Common myeloid progenitor, CD34-positive (primary cell): Measurements from ENCODE around the gene SLCO2B1.

Experiments used
- CTCF ChIA-PET: fragments of 350-600 bp; sonication (Branson Sonifier 250); formaldehyde crosslinking; loops from one replicate; lab custom pipeline; 2021; ENCODE audit warnings: antibody characterized with exemption; lab: Charles Lee
- POLR2A ChIA-PET: fragments of 350-600 bp; sonication (Branson Sonifier 250); formaldehyde crosslinking; loops from one replicate; lab custom pipeline; 2021; ENCODE audit warnings: antibody characterized with exemption; lab: Charles Lee
- DNase-seq, 3 donors: peaks; one replicate each; pipeline versions ENCODE4 v3.0.0 to v3.0.0-alpha.2; 2013
- H3K27ac ChIP-seq, 2 experiments: 1 replicate in 1 of 2; 2 replicates in 1 of 2; pipeline ENCODE4 v1.7.0; 2013; ENCODE audit warnings: inconsistent platforms in 2 of 2, low read length in 2 of 2, mild to moderate bottlenecking in 2 of 2, low read depth in 1 of 2, moderate library complexity in 1 of 2; ENCODE audit not compliant: severe bottlenecking in 2 of 2, insufficient read depth in 1 of 2, poor library complexity in 1 of 2
- H3K27me3 ChIP-seq, 5 experiments: replicated peaks in 2 of 5; 1 replicate in 3 of 5; 2 replicates in 2 of 5; pipeline versions ENCODE4 v1.6.1 to v1.7.0; 2013; ENCODE audit warnings: low read length in 4 of 5, mild to moderate bottlenecking in 2 of 5, moderate library complexity in 2 of 5, inconsistent platforms in 1 of 5; ENCODE audit not compliant: insufficient read depth in 5 of 5, control insufficient read depth in 4 of 5
- H3K36me3 ChIP-seq, 4 experiments: 1 replicate in 2 of 4; 2 replicates in 2 of 4; pipeline versions ENCODE4 v1.6.1 to v1.7.0; 2013; ENCODE audit warnings: low read length in 3 of 4, control low read depth in 1 of 4, mild to moderate bottlenecking in 1 of 4; ENCODE audit not compliant: control insufficient read depth in 4 of 4, insufficient read depth in 4 of 4
- H3K4me1 ChIP-seq, 4 experiments: 1 replicate in 3 of 4; 2 replicates in 1 of 4; pipeline versions ENCODE4 v1.6.1 to v1.7.1; 2013; ENCODE audit warnings: low read length in 3 of 4, mild to moderate bottlenecking in 3 of 4, control low read depth in 1 of 4, inconsistent platforms in 1 of 4, moderate library complexity in 1 of 4; ENCODE audit not compliant: control insufficient read depth in 4 of 4, insufficient read depth in 4 of 4; ENCODE audit errors: control extremely low read depth in 1 of 4
- H3K4me3 ChIP-seq, 7 experiments: 1 replicate in 4 of 7; 2 replicates in 3 of 7; pipeline versions ENCODE4 v1.5.1 to v1.7.0; 2013; ENCODE audit warnings: mild to moderate bottlenecking in 7 of 7, low read length in 6 of 7, moderate library complexity in 6 of 7, inconsistent platforms in 2 of 7, low read depth in 2 of 7, control low read depth in 1 of 7; ENCODE audit not compliant: insufficient read depth in 4 of 7, control insufficient read depth in 1 of 7; ENCODE audit errors: extremely low read depth in 1 of 7
- H3K9me3 ChIP-seq, 5 experiments: 1 replicate in 4 of 5; 2 replicates in 1 of 5; pipeline versions ENCODE4 v1.6.1 to v1.7.1; 2013; ENCODE audit warnings: low read length in 4 of 5, mild to moderate bottlenecking in 2 of 5, inconsistent platforms in 1 of 5, low read depth in 1 of 5, moderate library complexity in 1 of 5; ENCODE audit not compliant: control insufficient read depth in 4 of 5, insufficient read depth in 2 of 5; ENCODE audit errors: control extremely low read depth in 1 of 5
- WGBS: methylation state at CpG from one replicate; pipeline ENCODE4 v1.1.5; 2013; ENCODE audit not compliant: insufficient coverage; 5-methylcytosine and 5-hydroxymethylcytosine counted together

Gene SLCO2B1

GRCh38 chr11:75155570-75156422 is 4.9 kb downstream of the SLCO2B1 start:
- ChIA-PET POLR2A (no interaction called here), CTCF (interaction anchor here (0.7 to 2.9 kb wide), 8 partner anchors 12 to 94 kb away, joined by 3 to 16 read pairs (median 4); no protein-coding TSS in a partner anchor)
- peaks cover 0 to 6% (median 2%) of the 10 kb centered on the region in 5 experiments for H3K9me3 ChIP-seq
- H3K4me1 ChIP-seq, result no peaks in the 10 kb centered on the region
- H3K27me3 ChIP-seq, result peaks cover 0 to 1% (median 0%) of the 10 kb centered on the region in 5 experiments
- H3K27ac ChIP-seq, result no peak overlapping the region
- 100% methylated on average over 7 of the region's 13 CpGs for WGBS
- DNase-seq, result no peak
- H3K4me3 ChIP-seq, result no peak overlapping the region
- H3K36me3 ChIP-seq, result no peaks in the 10 kb centered on the region

DNA sequence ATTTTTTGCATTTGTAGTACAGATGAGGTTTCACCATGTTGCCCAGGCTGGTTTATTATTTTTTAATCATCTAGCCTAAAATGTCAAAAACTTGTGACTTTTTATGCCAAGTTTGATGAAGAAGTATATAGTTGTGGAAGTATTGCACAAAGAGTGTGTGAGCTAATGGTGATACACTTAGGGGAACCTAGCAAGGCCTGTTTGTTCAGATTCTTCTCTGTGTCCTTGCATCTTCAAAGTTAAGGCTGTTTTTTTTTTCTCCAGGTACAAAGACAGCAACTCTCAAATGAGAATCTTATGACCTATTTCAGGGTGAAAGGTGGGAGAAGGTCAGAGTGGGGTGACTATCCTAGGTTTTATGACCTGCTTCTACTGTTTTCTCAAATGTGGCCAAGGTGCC is 7.3 kb downstream of the SLCO2B1 start:
- Histone ChIP-seq H3K36me3 (no peaks in the 10 kb centered on the region), H3K9me3 (peaks cover 0 to 10% (median 2%) of the 10 kb centered on the region in 5 experiments), H3K4me1 (no peaks in the 10 kb centered on the region), H3K4me3 (no peak overlapping the region), H3K27me3 (no peaks in the 10 kb centered on the region), H3K27ac (no peak overlapping the region)
- POLR2A ChIA-PET, result no interaction called here
- DNase-seq, result no peak
- CTCF ChIA-PET, result interaction anchor here (0.7 to 2.2 kb wide), 5 partner anchors 11 to 20 kb away, joined by 3 to 8 read pairs (median 3); no protein-coding TSS in a partner anchor

DNA sequence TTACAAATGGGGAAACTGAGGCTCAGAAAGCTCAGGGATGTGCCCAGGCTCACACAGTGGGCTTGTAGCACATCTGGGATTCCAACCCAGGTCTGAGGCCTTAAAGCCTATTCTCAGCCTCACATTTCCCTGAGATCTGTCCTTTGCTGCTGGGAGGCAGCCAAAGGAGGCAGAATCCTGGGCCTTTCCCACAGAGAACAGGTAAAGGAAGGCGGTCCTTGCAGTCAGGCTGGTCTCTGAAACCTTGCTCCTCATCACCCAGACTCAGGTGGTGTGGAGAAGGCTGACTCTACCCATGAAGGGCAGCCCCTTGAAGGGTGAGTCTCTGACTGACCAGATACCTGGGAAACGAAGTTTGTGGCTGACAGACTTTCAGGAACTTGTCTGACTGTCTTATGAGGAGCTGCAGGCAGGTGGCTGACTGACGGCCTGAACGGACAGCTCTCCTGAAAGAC is 7.8 kb downstream of the SLCO2B1 start:
- POLR2A ChIA-PET, result no interaction called here
- Histone ChIP-seq H3K27me3 (no peaks in the 10 kb centered on the region), H3K27ac (no peak overlapping the region), H3K4me1 (no peaks in the 10 kb centered on the region), H3K36me3 (no peaks in the 10 kb centered on the region), H3K4me3 (no peak overlapping the region), H3K9me3 (peaks cover 0 to 10% (median 2%) of the 10 kb centered on the region in 5 experiments)
- DNase-seq, result no peak
- WGBS, result 95% methylated on average over 4 of the region's 4 CpGs
- CTCF ChIA-PET, result interaction anchor here (0.7 to 2.2 kb wide), 4 partner anchors 12 to 21 kb away, joined by 3 to 8 read pairs (median 3); no protein-coding TSS in a partner anchor

DNA sequence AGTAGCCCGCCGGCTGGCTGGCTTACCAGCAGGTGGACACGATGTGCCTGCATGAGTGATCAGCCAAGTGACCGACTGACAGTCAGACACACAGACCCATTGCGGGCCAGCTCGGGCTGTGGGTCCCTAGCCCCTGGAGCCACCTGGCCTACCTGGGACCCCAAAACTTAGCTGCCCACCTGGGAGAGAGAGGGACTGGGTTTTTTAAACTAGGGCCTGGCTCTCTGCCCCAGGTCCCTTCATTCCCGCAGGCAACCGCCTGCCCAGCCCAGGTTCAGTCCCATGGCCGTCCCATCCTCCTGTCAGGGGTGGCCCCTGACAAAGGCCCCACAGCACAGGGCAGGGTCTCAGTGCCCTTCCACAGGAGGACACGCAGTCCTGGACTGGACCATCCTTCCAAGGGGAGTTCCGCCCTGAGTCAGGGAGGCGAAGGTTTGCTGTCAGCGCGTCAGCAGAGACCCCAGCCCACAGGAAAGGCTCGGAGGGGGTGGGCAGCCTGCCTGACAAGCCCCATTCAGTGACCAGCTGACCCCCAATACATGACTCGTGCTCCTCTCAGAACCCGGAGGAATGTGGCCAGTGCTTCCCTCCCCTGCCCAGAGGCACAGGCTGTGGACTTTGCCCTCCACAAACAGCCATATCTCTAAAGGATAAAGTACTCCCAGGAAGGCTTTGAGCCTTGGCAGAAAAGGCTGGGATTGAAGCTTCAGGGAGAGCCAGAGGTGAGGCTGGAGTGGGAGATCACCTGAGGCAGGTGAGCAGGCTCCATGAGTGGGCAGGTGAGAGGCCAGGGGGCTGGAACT is 8.4 kb downstream of the SLCO2B1 start:
- CTCF ChIA-PET, result interaction anchor here (1.4 to 2.2 kb wide), 3 partner anchors 12 to 16 kb away, joined by 3 to 8 read pairs (median 4); no protein-coding TSS in a partner anchor
- H3K9me3 ChIP-seq, result peaks cover 0 to 10% (median 2%) of the 10 kb centered on the region in 5 experiments
- no peak overlapping the region for H3K27ac ChIP-seq
- 96% methylated on average over 14 of the region's 17 CpGs for WGBS
- no peaks in the 10 kb centered on the region for H3K27me3 ChIP-seq
- H3K4me3 ChIP-seq, result no peak overlapping the region
- no peaks in the 10 kb centered on the region for H3K4me1 ChIP-seq
- POLR2A ChIA-PET, result no interaction called here
- H3K36me3 ChIP-seq, result no peaks in the 10 kb centered on the region
- DNase-seq, result no peak

DNA sequence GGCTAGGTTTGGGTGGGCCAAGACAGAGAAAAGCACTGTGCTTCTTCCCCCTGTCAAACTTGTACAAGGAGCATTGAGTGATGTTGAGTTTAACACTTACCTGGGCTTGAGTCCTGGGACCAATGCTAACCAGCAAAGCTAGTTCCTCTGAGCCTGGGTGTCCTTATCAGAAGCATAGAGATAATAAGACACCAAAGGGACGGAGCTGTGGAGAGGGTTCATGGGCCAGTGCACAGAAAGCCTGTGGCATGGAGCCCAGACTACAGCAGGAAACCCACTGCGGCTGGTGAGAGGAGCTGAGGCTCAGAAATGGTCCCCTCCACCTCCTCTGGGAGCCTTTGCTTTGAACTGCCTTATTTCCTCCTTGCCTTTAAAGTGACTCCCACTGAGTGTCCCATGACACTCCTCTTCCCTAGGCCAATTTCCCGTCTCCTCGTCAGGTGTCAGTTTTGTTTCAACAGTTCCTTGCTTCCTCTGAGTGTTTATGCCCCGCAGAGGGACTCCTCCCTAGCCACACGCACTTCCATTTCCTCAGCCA is 9.4 kb downstream of the SLCO2B1 start:
- Histone ChIP-seq H3K4me1 (no peaks in the 10 kb centered on the region), H3K27me3 (no peaks in the 10 kb centered on the region), H3K4me3 (no peak overlapping the region), H3K9me3 (peaks cover 0 to 10% (median 2%) of the 10 kb centered on the region in 5 experiments), H3K27ac (no peak overlapping the region), H3K36me3 (no peaks in the 10 kb centered on the region)
- WGBS, result 75% methylated on average over 6 of the region's 6 CpGs
- ChIA-PET CTCF (interaction anchor here (1.5 to 2.2 kb wide), 2 partner anchors 13 to 16 kb away, joined by 4 to 8 read pairs; no protein-coding TSS in a partner anchor), POLR2A (no interaction called here)
- no peak for DNase-seq

DNA sequence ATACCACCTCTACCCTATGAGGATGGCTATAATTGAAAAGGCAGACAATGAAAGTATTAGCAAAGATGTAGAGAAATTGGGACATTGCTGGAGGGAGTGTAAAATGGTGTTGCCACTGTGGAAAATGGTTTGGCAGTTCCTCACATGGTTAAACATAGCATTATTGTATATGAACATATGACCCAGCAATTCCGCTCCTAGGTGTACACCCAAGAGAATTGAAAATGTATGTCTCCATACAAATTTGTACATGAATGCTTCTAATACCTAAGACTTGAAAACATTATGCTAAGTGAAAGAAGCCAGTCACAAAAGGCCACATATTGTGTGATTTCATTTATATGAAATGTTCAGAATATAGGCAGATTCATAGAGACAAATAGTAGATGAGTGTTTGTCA is 10.0 kb downstream of the SLCO2B1 start:
- no peak overlapping the region for H3K4me3 ChIP-seq
- H3K27me3 ChIP-seq, result no peaks in the 10 kb centered on the region
- no peak overlapping the region for H3K27ac ChIP-seq
- DNase-seq, result peak in 1 of 3 donors; percentile 14
- WGBS, result no CpG with 5 or more reads among the region's 1 CpG
- CTCF ChIA-PET, result no interaction called here
- POLR2A ChIA-PET, result no interaction called here
- H3K36me3 ChIP-seq, result no peaks in the 10 kb centered on the region
- no peaks in the 10 kb centered on the region for H3K4me1 ChIP-seq
- H3K9me3 ChIP-seq, result peaks cover 0 to 10% (median 2%) of the 10 kb centered on the region in 5 experiments
